Measurements from ENCODE around the gene SLC25A19.

GRCh38 chr17:75231741-75232464 is 57.3 kb downstream of the SLC25A19 start:
- TF ChIP-seq CTCF (IDR thresholded peaks at IDR 0.05; ENCODE audit: low read depth, low read length, poor library complexity, severe bottlenecking), result no peak
- TF ChIP-seq EZH2phosphoT487 (IDR thresholded peaks at IDR 0.05; ENCODE audit: borderline replicate concordance, low read length), result no peak

All from DOHH2 (cell line).